ENCODE data around the gene USH2A.

GRCh38 chr1:216246577-216247203 lies 176.6 kb downstream of the USH2A start:
- TF ChIP-seq CTCF (IDR thresholded peaks at IDR 0.05; ENCODE audit: insufficient read depth, low read length, poor library complexity, severe bottlenecking) (no peak), EZH2phosphoT487 (conservative IDR thresholded peaks at IDR 0.05; ENCODE audit: low read length) (no peak)

All from SU-DHL-6 (cell line).